ENCODE measurements around the gene FREM2.

The FREM2 gene

DNA sequence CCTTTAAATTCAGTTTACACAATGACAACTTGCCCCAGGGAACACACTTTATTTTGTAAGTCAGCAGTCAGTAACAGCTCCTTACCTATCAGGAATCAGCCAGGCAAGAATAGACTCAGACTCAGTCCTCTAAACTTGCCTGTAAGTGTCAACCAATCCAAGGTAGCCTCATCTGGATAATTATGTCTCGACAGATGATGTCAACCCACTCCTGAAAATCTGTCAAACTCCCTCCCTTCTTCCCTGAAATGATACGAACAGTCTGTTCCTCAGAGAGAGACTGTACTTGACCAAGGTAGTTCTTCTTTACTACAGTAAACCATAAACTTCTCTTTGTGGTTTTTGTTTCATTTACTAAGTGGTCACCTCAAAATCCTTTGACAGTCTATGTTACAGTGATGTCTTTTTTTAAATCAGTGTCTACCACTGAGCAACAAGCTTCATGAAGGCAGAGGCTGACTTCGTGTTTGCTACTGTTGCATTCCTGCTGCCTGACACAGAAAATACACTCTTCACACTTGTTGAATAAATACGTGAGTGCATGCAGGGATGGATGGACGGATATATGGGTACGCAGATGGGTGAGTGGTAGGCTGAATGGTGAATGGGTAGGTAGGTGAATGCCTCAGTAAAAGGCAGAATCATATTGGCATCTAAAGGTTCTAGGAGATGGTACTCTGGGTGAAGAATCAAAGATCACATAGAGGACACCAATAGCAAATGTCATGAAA lies 17.5 kb upstream of the FREM2 start:
- TF ChIP-seq, protein P1, sequence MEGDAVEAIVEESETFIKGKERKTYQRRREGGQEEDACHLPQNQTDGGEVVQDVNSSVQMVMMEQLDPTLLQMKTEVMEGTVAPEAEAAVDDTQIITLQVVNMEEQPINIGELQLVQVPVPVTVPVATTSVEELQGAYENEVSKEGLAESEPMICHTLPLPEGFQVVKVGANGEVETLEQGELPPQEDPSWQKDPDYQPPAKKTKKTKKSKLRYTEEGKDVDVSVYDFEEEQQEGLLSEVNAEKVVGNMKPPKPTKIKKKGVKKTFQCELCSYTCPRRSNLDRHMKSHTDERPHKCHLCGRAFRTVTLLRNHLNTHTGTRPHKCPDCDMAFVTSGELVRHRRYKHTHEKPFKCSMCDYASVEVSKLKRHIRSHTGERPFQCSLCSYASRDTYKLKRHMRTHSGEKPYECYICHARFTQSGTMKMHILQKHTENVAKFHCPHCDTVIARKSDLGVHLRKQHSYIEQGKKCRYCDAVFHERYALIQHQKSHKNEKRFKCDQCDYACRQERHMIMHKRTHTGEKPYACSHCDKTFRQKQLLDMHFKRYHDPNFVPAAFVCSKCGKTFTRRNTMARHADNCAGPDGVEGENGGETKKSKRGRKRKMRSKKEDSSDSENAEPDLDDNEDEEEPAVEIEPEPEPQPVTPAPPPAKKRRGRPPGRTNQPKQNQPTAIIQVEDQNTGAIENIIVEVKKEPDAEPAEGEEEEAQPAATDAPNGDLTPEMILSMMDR (IDR thresholded peaks at IDR 0.05; ENCODE audit: low read depth, low read length, missing control alignments): no peak
- no peak overlapping the region for H3K4me3 ChIP-seq (ENCODE audit: low read depth, low read length)
- DNase-seq (ENCODE audit: low read depth): no peak

DNA sequence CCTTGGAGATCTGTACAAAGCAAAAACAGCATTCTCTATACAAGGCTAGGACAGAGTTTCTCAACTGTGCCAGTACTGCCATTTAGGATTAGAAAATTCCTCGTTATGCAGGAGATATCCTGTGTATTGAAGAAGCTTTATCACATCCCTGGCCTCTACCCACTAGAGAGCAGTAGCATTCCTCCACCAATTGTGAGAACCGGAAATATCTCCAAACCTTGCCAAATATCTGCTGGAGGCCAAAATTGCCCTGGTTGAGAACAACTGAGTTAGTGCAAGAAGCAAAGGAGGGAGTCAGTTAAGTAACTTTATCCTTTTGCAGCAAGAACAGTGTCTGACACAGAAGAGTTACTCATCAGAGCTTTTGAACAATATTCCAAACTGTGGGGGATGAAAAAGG lies 16.2 kb upstream of the FREM2 start:
- DNase-seq (ENCODE audit: low read depth): no peak
- no peak overlapping the region for H3K4me3 ChIP-seq (ENCODE audit: low read depth, low read length)
- TF ChIP-seq, protein P1 (IDR thresholded peaks at IDR 0.05; ENCODE audit: low read depth, low read length, missing control alignments): no peak

DNA sequence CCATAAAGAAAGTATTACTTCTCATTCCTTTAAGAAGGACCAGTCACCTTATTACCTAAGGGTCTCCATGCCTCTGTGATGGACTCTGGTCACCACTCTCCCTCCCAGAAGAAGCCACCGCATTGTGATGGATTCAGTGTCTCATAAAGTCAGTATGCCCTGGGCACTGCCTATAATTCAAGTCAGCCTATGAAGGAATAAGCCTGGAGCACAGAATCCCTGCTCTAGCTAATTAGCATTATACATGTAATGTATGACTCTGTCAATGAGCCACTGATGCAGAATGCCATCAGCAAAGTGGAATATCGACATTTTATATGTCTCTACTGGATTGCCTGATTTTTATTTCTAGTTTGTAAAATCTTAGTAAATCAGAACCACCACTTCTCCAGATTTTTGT lies 14.9 kb upstream of the FREM2 start:
- TF ChIP-seq, protein P1 (IDR thresholded peaks at IDR 0.05; ENCODE audit: low read depth, low read length, missing control alignments): no peak
- DNase-seq (ENCODE audit: low read depth): no peak
- no peak overlapping the region for H3K4me3 ChIP-seq (ENCODE audit: low read depth, low read length)

DNA sequence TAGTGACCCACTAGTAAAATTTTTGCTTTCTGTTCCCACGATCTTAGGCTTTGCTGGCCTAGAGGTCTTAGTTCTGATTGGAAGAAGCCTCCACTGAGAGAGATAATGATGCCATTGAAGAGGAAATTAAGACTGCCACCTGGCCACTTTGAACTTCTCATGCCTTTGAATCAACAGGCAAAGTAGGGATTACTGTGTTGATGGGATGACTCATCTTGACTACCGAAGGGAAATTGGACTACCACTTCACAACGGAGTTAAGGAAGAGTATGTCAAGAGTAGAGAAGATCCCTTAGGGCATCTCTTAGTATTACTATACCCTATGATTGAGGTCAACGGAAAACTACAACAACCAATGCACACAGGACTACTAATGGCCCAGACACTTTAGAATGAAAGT lies 12.7 kb upstream of the FREM2 start:
- no peak overlapping the region for H3K4me3 ChIP-seq (ENCODE audit: low read depth, low read length)
- TF ChIP-seq, protein P1 (IDR thresholded peaks at IDR 0.05; ENCODE audit: low read depth, low read length, missing control alignments): no peak
- no peak for DNase-seq (ENCODE audit: low read depth)

DNA sequence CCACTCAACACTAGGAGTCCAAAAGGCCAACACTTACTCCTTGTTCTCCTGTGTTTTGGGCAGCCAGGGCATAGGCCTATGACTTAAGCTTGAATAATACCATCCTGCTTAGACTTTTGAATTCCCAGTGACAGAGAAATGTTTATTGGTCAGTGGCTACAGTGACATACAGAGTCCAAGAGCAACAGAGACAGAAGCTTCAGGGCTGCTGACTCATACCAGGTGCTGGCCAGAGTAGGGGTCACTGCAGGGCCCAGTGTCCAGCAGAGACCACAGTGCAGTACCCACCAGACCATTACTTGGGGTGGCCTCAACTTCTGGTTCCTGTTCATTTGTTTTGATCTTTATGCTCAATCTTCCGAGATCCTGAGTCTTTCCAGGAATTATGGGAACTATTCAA lies 6.0 kb upstream of the FREM2 start:
- no peak for DNase-seq (ENCODE audit: low read depth)
- TF ChIP-seq, protein P1 (IDR thresholded peaks at IDR 0.05; ENCODE audit: low read depth, low read length, missing control alignments): no peak

DNA sequence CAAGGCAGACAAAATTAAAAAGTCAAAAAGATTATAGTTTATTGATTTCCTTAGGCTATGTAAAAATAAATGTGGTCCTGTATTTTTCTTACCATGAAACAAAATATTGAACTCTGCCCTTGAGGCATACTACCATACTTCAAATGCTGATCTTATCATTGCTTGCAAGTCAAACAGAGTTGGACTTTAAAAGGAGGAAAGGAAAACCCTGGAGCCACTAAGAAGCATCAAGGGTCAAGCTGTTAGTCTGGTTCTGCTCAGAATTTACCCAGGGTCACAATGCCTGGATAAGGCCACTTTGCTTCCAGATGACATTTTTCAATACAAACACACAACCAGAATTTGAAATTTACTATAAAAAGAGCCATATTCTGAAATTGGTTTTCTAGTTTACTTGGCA lies 2.2 kb upstream of the FREM2 start:
- H3K4me3 ChIP-seq (ENCODE audit: low read depth, low read length): no peak overlapping the region
- no peak for DNase-seq (ENCODE audit: low read depth)
- TF ChIP-seq, protein P1 (IDR thresholded peaks at IDR 0.05; ENCODE audit: low read depth, low read length, missing control alignments): no peak

More for the DNA sequence above, 6.0 kb upstream of the FREM2 start:
- no peak overlapping the region for H3K4me3 ChIP-seq (ENCODE audit: low read depth, low read length)

DNA sequence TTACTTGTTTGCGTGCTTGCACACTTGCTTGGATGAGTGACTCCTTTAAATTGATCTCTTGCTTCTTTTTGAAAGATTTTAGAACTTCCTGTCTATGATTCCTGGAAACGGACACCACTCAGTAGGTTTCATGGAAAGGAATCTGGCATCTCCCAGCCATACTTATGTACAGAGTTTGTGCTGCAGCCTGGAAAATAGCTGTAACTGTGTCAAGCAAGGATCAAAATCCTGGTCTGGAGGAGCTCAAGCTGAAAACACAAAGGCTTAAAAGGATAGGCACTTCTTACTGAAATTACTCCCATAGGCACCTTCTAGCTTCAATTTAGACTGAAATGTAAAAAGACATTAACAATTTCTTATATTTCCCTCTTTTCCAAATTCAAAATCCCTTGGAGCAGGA lies 1.4 kb upstream of the FREM2 start:
- no peak for DNase-seq (ENCODE audit: low read depth)
- no peak overlapping the region for H3K4me3 ChIP-seq (ENCODE audit: low read depth, low read length)
- TF ChIP-seq, protein P1 (IDR thresholded peaks at IDR 0.05; ENCODE audit: low read depth, low read length, missing control alignments): no peak
